Measurements from ENCODE around the gene CXCL5. TPM values are rescaled to one million over a fixed set of nuclear protein-coding genes. Genes with fewer than 3 reads are reported as not detected.

The CXCL5 gene
- total RNA-seq, 4 donors from 2014 or later = not detected

DNA sequence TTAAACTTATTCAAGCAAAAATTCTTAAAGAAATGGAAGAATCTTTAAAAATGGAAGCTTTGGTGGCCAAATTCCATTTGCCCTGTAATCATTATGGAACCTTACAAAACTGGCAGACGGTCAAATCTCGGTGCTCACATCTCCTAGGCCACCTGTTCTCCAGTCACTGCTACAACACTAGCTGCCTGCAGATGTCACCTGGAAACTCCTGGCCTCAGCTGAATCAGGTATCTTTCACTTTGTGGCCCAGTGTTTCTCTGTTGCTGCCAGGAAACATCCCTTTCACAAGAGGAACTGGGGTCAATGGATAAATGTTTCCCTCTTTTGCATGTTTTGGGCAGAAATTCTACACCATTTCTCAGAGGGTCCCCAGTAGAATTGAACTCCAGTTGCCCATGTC is 44.2 kb upstream of the CXCL5 start:
- Histone ChIP-seq H3K27me3 (no peaks in the 10 kb centered on the region), H3K4me1 (no peaks in the 10 kb centered on the region), H3K9me3 (no peaks in the 10 kb centered on the region), H3K4me3 (no peak overlapping the region), H3K36me3 (no peaks in the 10 kb centered on the region), H3K27ac (no peak overlapping the region)
- TF ChIP-seq POLR2A (IDR thresholded peaks at IDR 0.05) = no peak
- TF ChIP-seq, protein P1, sequence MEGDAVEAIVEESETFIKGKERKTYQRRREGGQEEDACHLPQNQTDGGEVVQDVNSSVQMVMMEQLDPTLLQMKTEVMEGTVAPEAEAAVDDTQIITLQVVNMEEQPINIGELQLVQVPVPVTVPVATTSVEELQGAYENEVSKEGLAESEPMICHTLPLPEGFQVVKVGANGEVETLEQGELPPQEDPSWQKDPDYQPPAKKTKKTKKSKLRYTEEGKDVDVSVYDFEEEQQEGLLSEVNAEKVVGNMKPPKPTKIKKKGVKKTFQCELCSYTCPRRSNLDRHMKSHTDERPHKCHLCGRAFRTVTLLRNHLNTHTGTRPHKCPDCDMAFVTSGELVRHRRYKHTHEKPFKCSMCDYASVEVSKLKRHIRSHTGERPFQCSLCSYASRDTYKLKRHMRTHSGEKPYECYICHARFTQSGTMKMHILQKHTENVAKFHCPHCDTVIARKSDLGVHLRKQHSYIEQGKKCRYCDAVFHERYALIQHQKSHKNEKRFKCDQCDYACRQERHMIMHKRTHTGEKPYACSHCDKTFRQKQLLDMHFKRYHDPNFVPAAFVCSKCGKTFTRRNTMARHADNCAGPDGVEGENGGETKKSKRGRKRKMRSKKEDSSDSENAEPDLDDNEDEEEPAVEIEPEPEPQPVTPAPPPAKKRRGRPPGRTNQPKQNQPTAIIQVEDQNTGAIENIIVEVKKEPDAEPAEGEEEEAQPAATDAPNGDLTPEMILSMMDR (IDR thresholded peaks at IDR 0.05) = no peak
- intact Hi-C loops (cut with DNase I; ENCODE audit: low total_unique reads) = no loop called here
- DNase-seq = no peak

DNA sequence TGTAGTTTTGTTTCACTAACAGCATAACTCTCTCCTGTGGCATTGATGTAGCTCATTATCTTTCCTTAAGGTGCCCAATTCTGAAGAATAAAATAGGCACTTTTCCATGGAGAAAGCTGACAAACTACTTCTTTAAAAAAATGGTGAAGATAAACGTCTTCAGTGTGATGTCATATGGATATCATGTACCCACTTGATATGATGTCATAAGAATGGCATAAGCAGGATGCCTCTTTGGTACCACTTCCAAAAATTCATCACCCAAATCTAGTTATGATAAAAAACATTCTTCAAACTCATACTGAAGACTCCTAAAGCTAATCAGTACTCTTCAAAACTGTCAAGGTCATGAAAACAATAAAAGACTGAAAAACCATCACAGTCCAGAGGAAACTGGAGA is 42.9 kb upstream of the CXCL5 start:
- Histone ChIP-seq H3K27ac (no peak overlapping the region), H3K4me3 (no peak overlapping the region), H3K27me3 (no peaks in the 10 kb centered on the region), H3K36me3 (no peaks in the 10 kb centered on the region), H3K4me1 (no peaks in the 10 kb centered on the region), H3K9me3 (no peaks in the 10 kb centered on the region)
- DNase-seq = no peak
- intact Hi-C loops (cut with DNase I; ENCODE audit: low total_unique reads) = no loop called here
- TF ChIP-seq, protein P1 (IDR thresholded peaks at IDR 0.05) = no peak
- no peak for TF ChIP-seq POLR2A (IDR thresholded peaks at IDR 0.05)

DNA sequence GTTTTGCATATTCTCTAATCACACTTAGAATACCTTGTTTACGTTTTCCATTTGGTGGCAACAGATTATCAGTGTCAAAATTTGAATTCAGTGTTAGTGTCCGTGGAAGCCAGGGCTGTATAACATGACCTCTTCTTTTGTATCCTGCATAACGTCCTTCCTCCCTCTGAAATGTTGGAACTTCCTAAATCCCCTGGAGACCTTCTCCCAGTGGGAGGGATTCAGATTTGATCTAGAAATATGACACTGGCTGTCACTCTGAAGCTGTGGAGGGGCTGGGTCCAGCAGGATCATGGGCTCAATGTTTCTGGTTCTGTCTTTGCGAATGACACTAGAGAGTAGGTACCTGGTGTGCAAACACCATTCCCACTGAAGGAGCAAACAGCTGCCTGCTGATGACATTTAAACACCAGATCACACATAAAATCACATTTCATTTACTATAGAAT is 40.9 kb upstream of the CXCL5 start:
- H3K27ac ChIP-seq = no peak overlapping the region
- DNase-seq = no peak
- no peaks in the 10 kb centered on the region for H3K27me3 ChIP-seq
- H3K36me3 ChIP-seq = no peaks in the 10 kb centered on the region
- H3K4me3 ChIP-seq = peak overlapping the region; percentile 35 to 59
- no peaks in the 10 kb centered on the region for H3K4me1 ChIP-seq
- TF ChIP-seq, protein P1 (IDR thresholded peaks at IDR 0.05) = no peak
- TF ChIP-seq POLR2A (IDR thresholded peaks at IDR 0.05) = no peak
- H3K9me3 ChIP-seq = no peaks in the 10 kb centered on the region
- intact Hi-C loops (cut with DNase I; ENCODE audit: low total_unique reads) = no loop called here

DNA sequence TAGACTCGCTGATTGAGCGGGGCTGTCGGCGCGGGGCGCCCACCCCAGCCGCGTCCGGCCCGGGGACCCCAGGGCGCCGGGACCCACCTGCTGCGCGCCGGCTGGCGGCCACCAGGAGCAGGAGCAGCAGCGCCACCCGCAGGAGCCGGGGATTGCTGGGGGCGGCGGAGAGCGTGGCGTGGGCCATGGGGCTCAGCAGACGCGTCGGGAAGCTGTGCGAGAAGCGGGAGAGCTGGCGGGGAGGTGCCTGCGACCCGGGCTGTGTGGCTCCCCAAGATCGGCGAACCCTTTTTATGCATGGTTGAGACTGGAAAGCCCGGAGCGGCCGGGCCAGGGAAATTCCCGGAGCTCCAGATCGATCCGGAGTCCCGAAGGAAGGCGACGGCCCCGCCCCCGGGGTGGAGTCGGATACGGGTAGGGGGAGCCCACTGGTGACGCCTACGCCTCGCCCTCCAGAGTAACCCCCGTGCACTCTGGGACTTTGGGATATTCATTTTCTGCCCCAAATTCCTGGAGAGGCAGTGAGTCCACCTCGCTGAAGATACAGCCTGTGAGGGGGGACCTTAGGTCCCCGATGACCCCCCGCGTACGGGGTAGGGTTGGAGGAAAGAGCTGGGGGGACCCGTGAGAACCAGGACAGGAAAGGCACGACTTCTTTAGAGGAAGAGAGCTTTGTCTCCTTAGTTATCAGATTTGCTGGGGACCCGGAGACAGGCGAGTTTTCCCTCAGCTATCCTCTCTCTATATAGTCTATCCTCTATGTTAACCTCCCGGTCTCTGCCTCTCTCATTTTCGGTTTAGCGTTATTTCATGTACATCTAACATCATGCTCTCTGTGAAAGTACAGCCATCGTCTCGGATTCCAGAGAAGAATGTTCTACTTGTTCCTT is 40.2 kb upstream of the CXCL5 start, which contains the start of gene CXCL3:
Gene CXCL3 (minus strand): TSS at position 265 of the 890 bp plus-strand sequence. CDS start 78 bp downstream, at position 187.
- peak within 1 kb of the TSS; percentile 45 to 56 for H3K27ac ChIP-seq
- no peak for TF ChIP-seq POLR2A (IDR thresholded peaks at IDR 0.05)
- TF ChIP-seq, protein P1 (IDR thresholded peaks at IDR 0.05) = peak in 3 of 4 experiments; percentile 15 to 36 (median 36)
- H3K9me3 ChIP-seq = no peaks in the 10 kb centered on the region
- peak; percentile 34 to 47 for DNase-seq
- no peaks in the 10 kb centered on the region for H3K36me3 ChIP-seq
- no peaks in the 10 kb centered on the region for H3K4me1 ChIP-seq
- H3K27me3 ChIP-seq = no peaks in the 10 kb centered on the region
- H3K4me3 ChIP-seq = peak within 1 kb of the TSS; percentile 35 to 59
- intact Hi-C loops (cut with DNase I; ENCODE audit: low total_unique reads) = no loop called here

DNA sequence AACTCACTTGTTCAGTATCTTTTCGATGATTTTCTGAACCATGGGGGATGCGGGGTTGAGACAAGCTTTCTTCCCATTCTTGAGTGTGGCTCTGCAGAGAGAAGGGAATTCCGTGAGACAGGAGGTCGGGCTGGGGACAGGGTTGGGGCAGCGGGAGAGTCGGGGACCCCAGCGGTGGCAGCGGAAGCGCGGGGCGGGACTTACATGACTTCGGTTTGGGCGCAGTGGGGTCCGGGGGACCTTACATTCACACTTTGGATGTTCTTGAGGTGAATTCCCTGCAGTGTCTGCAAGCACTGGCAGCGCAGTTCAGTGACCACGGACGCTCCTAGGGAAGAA is 39.6 kb upstream of the CXCL5 start:
- DNase-seq = peak in 1 of 2 donors; percentile 14
- Histone ChIP-seq H3K9me3 (no peaks in the 10 kb centered on the region), H3K36me3 (no peaks in the 10 kb centered on the region), H3K27me3 (no peaks in the 10 kb centered on the region), H3K4me3 (peak overlapping the region; percentile 35 to 59), H3K4me1 (no peaks in the 10 kb centered on the region), H3K27ac (no peak overlapping the region)
- TF ChIP-seq, protein P1 (IDR thresholded peaks at IDR 0.05) = no peak
- TF ChIP-seq POLR2A (IDR thresholded peaks at IDR 0.05) = no peak
- intact Hi-C loops (cut with DNase I; ENCODE audit: low total_unique reads) = no loop called here

Measured in uterus (tissue), 4 donors.